Measurements from ENCODE around the gene NDUFA7. TPM values are rescaled to one million over a fixed set of nuclear protein-coding genes. Genes with fewer than 3 reads are reported as not detected.

NDUFA7 gene
- total RNA-seq, 1 donor from 2014 or later, result 39.9 TPM

DNA sequence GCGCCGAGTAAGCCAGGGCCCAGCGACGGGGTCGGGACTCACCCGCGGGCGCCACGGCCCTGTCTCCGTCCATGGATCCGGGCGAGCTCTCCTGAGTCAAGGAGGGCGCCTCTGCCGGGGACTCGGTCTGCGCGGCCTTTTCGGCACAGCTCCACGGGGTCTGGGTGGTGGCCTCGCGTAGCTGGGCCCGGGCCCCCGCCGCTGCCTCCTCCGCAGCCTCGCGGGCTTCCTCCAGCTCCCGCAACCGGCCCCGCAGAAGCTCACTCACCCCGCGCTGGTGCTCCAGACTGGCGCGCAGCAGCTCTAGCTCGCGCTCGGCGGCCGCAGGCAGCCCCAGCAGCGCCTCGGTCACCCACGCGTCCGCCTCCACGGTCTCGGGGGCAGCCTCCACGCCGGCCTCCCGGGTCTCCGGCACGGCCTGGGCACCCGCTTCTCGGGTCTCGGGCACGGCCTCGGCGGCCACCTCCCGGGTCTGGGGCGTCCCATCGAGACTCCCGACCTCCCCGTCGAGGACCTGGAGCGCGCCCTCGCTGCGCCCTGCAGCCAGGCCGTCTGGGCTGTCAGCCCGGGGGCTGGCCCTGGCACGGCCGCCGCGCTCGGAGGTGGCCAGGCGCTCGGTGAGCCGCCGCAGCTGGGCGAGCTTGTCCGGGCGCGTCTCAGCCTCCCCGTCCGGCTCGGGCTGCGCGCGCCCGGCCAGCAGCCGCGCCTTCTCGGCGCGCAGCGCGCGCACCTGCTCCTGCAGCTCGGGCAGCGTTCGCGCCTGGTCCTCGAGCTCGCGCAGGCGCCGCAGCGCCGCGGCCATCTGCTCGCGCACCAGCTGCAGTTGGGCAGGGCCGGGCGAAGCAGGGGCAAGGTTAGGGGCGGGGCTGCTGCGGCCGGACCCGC is 13.5 kb upstream of the NDUFA7 start:
- TF ChIP-seq, protein P1, sequence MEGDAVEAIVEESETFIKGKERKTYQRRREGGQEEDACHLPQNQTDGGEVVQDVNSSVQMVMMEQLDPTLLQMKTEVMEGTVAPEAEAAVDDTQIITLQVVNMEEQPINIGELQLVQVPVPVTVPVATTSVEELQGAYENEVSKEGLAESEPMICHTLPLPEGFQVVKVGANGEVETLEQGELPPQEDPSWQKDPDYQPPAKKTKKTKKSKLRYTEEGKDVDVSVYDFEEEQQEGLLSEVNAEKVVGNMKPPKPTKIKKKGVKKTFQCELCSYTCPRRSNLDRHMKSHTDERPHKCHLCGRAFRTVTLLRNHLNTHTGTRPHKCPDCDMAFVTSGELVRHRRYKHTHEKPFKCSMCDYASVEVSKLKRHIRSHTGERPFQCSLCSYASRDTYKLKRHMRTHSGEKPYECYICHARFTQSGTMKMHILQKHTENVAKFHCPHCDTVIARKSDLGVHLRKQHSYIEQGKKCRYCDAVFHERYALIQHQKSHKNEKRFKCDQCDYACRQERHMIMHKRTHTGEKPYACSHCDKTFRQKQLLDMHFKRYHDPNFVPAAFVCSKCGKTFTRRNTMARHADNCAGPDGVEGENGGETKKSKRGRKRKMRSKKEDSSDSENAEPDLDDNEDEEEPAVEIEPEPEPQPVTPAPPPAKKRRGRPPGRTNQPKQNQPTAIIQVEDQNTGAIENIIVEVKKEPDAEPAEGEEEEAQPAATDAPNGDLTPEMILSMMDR (IDR thresholded peaks at IDR 0.05; ENCODE audit: unreplicated experiment), result no peak
- Mint-ChIP-seq H3K36me3 (ENCODE audit: low read depth, unreplicated experiment) (peaks cover 27% of the 10 kb centered on the region), H3K4me1 (ENCODE audit: unreplicated experiment) (peaks cover 26% of the 10 kb centered on the region), H3K4me3 (ENCODE audit: unreplicated experiment) (peak overlapping the region; percentile 67), H3K27me3 (ENCODE audit: unreplicated experiment) (peaks cover 22% of the 10 kb centered on the region), H3K9me3 (ENCODE audit: unreplicated experiment) (no peaks in the 10 kb centered on the region), H3K27ac (ENCODE audit: unreplicated experiment) (no peak overlapping the region)
- DNase-seq (ENCODE audit: low spot score), result peak; percentile 49

DNA sequence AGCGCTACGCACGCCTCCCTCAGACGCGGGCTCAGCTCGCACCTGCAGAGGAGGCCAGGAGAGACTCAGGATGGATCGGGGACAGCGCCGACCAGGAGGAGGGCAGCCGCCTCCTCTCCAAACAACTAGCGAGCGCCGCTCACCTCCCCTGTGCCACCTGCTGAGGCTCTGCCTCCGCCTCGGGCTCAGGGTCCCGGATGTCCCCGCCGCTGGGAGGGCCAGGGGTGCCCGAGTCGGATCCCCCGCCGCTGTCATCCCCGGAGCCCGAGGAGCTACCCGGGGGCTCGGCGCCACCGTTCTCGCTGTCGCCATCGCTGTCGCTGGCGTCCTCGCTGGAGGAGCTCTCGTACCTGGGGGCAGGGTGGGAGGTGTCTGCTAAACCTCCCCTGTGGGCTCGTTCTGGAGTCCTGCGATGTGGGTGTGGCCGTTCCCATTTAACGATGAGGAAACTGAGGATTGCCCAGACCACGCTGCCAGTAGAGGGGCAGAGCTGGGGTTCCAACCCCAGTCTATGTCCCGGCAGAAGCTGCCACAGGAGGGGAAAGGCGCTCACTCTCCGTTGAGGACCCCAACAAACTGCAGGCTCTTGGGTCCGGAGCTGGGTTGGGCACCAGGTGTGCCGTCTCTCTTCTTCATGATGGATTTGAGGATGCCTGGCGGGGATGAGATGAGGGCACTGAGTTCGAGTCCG is 12.7 kb upstream of the NDUFA7 start:
- Mint-ChIP-seq H3K9me3 (ENCODE audit: unreplicated experiment) (no peaks in the 10 kb centered on the region), H3K27ac (ENCODE audit: unreplicated experiment) (no peak overlapping the region), H3K4me1 (ENCODE audit: unreplicated experiment) (peaks cover 22% of the 10 kb centered on the region), H3K36me3 (ENCODE audit: low read depth, unreplicated experiment) (peaks cover 27% of the 10 kb centered on the region), H3K27me3 (ENCODE audit: unreplicated experiment) (peaks cover 22% of the 10 kb centered on the region), H3K4me3 (ENCODE audit: unreplicated experiment) (peak overlapping the region; percentile 67)
- DNase-seq (ENCODE audit: low spot score), result no peak
- TF ChIP-seq, protein P1 (IDR thresholded peaks at IDR 0.05; ENCODE audit: unreplicated experiment), result no peak

DNA sequence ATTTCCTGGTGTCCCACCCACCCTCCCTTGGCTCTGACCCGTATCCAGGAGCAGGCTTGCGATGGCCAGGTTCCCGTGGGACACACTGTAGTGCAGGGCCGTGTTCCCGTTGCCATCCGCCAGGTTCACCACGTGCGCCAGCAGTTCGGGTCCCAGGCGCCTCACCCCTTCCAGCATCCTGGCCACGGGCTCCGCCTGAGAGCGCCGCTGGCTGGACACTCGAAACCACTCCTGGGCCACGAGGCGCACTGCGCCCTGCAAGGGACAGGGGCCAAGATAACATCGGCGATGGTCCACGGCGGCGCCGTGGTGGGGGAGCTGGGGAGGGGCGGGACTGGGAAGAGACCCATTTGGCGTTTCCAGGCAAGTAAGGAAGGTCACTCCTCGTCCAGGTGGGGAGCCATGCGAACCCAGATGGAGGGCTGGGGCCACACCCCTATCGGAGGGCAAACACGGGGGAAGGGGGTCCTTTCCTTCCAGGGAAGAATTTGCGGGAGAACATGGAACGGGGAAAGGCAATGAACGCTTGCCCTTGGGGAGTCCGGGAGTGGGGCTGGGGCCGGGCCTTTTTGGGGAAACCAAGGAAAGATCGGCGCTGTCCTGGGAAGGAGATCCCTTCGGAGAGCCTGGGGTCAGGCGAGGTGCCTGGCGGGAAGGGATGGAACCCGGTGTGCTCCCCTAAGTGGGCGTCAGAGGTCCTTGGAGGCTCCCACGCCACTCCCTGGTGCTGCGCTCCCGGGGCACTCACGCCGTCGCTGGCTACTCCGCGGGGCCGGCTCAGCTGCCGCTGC is 12.0 kb upstream of the NDUFA7 start:
- peaks cover 24% of the 10 kb centered on the region for H3K27me3 Mint-ChIP-seq (ENCODE audit: unreplicated experiment)
- TF ChIP-seq, protein P1 (IDR thresholded peaks at IDR 0.05; ENCODE audit: unreplicated experiment), result no peak
- H3K4me1 Mint-ChIP-seq (ENCODE audit: unreplicated experiment), result peaks cover 22% of the 10 kb centered on the region
- H3K27ac Mint-ChIP-seq (ENCODE audit: unreplicated experiment), result no peak overlapping the region
- no peaks in the 10 kb centered on the region for H3K9me3 Mint-ChIP-seq (ENCODE audit: unreplicated experiment)
- peaks cover 30% of the 10 kb centered on the region for H3K36me3 Mint-ChIP-seq (ENCODE audit: low read depth, unreplicated experiment)
- no peak for DNase-seq (ENCODE audit: low spot score)
- H3K4me3 Mint-ChIP-seq (ENCODE audit: unreplicated experiment), result no peak overlapping the region

DNA sequence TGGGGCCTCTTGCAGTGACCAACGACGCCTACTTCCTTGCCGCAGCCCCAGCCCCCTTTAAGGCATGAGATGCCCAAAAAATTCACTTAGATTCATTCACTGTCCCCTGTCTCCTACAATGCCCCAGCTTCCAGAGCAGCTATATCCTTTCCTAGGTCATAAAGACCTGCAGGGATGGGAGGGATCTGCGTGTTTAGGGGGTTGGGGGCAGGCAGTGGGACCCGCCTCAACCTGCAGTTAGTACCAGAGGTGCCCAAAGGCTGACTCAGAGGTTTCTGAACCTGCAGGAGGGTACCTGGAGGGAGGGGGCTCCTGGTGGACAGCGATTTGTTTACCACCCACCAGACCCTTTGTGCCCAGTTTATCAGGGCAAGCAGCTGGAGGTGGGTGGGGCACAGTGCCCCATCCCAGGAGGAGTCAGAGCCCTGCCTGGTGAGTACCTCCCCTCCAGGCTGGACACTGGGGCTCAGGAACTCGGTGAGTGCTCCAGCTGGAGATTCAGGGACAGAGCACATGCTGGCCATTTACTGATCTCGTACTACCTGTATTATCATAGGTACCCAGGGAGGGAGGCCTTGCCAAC is 10.2 kb upstream of the NDUFA7 start:
- Mint-ChIP-seq H3K36me3 (ENCODE audit: low read depth, unreplicated experiment) (peaks cover 36% of the 10 kb centered on the region), H3K4me1 (ENCODE audit: unreplicated experiment) (peaks cover 17% of the 10 kb centered on the region), H3K27me3 (ENCODE audit: unreplicated experiment) (peaks cover 27% of the 10 kb centered on the region), H3K9me3 (ENCODE audit: unreplicated experiment) (no peaks in the 10 kb centered on the region), H3K4me3 (ENCODE audit: unreplicated experiment) (no peak overlapping the region), H3K27ac (ENCODE audit: unreplicated experiment) (no peak overlapping the region)
- DNase-seq (ENCODE audit: low spot score), result no peak
- TF ChIP-seq, protein P1 (IDR thresholded peaks at IDR 0.05; ENCODE audit: unreplicated experiment), result no peak

Data from endothelial cell (in vitro differentiated cells).